ENCODE measurements around the gene EPYC.
A peak's percentile ranks its signal among the peaks of the same experiment; 100 is the strongest.

Gene EPYC, protein sequence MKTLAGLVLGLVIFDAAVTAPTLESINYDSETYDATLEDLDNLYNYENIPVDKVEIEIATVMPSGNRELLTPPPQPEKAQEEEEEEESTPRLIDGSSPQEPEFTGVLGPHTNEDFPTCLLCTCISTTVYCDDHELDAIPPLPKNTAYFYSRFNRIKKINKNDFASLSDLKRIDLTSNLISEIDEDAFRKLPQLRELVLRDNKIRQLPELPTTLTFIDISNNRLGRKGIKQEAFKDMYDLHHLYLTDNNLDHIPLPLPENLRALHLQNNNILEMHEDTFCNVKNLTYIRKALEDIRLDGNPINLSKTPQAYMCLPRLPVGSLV

DNA sequence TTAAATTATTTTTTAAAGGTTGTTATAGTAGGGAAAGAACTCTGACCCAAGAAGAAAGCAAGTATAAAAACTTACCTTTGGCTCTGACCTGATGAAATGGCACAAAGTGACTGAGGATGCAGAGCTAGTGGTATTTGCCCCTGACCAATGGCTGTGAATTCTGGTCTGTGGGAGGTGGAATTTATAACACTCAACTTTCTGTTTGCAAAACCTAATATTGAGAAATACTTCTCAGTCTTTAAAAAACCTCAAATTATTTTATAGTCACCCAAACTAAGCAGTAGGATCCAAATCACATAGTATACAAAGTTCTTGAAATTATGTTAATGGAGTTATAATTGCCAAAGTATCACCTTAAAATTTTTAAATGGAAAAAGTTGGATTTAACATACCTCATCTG, at the start of gene EPYC:
TSS of gene EPYC (minus strand) at position 101 of the 400 bp plus-strand sequence. CDS start 2,407 bp downstream, outside the sequence.
- no peak for DNase-seq (ENCODE audit: low read depth, low spot score)

DNA sequence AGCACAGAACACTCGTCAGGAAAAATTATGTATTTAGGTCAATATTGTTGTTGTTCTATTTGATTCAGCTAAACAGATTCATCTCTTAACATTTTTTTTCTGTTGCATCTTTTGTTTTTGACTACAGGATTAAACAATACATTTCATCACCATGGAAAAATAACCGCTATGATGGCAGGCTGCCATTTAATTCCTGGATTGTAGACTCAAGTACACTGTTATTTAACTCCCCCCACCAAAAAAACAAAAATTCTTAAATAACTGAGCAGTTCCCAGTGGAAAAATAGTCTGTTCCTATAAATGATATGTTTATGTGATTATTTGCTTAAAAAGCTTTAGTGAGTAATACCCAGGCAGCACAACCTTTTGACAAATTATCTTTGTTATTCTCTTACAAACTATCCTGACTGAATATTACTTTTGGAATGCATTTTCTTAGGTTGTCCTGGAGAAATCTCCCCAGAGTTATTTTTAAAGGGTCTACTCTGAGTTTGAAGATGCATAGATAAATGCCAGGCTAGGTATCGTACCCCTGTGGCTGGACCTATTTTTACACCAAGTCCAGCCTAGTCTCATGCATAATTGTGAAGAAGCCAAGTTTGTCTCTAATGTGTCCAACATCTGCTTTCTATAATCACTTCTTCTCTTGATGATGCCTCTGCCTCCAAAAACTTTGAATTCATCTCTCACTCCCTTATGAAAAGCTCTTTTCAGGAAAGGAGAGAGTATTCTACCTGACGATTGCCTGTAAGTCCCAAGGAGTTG, 49.4 kb upstream of the EPYC start:
- DNase-seq (ENCODE audit: low read depth, low spot score) = peak; percentile 89

DNA sequence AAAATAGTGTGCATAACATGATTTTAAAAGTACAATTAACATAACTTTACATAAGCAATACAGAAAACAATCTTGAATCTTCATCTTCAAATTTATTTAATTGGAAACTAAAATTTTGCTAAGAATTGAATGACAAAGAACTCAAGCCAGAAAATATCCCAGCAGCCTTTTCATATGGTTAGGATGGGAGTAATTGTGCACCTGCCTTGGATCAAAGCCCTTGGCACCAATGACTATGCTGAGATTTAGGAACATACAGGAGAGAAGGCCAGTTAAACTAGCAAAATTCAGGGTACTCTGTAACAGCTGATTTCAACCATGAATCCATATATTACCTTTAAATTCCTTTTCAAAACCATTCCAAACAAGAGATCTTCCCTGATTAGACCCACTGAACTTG, 47.3 kb upstream of the EPYC start:
- no peak for DNase-seq (ENCODE audit: low read depth, low spot score)

DNA sequence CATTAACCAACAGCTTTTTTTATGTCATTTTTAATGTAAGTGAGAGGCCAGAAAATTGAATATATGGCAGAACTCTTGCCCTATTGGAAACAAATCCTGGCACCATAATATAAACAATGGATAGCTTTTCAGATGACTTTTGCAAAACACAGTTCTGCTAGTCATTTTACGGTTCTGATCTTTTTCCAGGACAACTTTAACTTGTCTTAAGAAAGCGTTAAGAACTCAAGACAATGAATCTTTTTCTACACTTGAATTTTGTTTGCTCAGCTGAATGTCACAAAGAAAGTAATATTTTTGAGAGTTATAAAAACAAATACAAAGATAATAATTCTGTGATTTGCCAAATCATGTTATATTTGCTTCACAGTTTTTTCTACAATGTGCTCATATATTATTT, 39.8 kb upstream of the EPYC start:
- no peak for DNase-seq (ENCODE audit: low read depth, low spot score)

DNA sequence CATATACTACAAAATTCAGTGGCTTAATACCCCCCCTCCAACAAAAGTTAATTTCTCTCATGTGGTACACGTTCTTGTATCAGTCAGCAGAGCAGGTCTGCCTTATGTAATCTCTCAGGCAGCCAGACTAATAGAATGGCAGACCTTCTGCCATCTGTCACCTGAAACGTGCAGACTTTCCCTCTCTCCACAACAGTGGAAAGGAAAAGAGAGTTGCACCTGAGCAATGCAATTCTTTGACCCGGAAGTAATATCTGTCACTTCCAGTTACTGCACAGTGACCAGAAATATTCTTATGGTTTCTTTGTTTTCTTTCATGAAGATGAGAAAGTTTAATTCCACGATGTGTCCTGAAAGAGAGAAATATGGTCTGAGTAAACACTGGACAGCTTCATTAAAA, 38.6 kb upstream of the EPYC start:
- no peak for DNase-seq (ENCODE audit: low read depth, low spot score)

DNA sequence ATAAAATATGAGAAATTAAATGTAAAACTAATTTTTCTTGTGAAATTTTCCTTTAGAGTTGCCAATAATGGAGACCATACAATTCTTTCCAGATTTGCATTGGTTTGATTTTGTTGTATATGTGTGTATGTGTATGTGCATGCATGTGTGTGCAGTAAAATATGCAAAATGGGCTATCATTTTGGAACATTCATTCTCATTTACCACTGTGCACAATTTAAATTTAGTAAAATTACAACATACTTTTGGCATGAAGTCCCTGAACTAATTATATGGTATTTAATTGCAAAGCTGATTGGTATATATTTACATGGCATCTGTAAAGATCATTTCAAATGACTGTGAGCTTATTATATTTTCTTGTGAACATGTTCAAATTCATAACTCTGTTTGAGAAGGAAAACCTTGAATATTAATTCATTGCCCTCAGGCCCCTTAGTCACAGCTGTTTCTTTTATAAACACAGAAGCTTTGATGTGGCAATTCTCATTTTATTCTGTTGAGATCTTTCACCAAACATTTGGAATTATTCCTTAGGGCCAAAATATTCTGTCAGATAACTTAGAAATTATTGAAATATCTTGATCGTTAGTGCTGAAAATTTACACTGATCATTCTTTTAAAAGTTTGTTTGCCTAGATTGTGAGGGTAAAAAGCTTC, 35.5 kb upstream of the EPYC start:
- no peak for DNase-seq (ENCODE audit: low read depth, low spot score)

DNA sequence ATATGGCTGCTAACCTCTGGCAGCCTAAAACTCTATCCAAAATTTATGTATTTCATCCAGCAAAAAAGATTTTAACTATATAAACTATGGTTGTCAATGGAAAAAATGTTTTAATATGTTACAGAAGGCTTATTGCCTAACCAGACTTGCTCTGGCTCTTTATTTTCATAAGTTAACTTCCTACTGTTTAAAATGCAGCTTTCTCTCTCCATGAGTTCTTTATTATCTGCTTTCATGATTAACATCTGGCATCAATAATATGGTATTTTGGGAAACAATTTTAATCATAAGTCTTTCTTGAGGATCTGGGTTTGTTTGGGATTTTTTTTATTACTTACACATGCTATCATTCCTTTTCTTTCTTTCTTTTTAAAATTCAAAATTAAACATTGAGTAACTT, 32.5 kb upstream of the EPYC start:
- no peak for DNase-seq (ENCODE audit: low read depth, low spot score)

DNA sequence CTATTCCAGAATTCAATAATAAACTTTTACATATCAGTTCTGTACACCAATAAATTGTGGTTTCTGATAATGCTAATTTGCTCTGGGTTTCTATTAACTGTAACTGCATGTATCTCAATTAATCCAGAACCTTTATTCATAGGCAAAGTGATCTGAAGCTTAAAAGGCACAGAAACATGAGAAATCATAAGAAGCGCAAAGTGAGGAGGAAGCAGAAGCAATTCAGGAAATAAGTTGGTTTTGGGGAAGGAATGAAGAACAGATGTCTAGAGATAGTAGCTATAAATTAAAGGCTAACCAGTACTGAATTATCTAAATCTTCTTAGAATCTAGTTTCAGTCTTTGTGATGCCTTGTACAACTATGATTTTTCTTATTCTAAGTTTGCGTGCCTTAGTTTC, 28.5 kb upstream of the EPYC start:
- DNase-seq (ENCODE audit: low read depth, low spot score) = no peak

DNA sequence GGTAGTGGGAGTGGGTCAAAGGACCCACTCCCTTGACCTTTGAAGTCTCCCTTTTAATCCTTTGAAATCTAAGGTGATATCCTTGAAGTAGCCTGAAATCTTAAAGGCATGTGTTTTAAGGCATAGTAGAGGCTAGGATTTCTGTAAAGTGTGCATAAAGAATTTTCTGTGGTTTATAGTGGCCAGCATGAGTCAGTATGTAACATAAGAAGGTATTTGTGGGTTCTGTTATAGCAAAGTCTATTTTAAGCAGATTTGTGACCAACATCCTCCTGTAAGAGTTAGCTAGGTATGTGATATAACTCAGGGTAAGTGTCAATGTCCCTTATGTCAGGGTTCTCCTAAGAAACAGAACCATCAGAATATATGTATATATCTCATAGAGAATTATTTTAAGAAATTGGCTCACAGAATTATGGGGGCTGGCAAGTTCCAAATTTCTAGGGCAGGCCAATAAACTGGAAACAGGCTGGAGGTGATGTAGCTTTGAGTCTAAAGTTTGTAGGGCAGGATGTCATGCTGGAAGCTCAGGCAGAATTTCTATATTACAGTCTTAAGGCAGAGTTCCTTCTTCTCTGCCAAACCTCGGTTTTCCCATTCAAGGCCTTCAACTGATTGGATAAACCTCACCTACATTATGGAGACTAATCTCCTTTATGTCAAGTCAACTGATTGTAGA, 18.7 kb upstream of the EPYC start:
- DNase-seq (ENCODE audit: low read depth, low spot score) = peak; percentile 21

DNA sequence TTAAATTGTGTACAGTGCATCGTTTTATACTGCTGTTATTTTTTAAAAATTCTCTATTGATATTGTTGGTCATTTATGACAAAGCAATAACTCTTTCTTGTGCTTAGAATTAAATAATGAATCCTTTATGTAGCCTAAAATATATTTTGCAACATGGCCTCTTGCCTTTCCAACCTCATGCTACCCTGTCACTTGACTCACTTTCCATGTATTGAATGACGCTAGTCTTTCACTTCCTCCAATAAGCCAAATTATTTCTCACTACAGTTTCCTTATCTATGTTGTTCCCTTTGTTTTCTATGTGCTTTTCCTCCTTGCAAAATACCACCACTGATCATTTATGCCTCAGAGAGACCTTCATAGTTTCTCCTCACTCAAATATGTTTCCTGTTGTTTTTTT, 16.3 kb upstream of the EPYC start:
- no peak for DNase-seq (ENCODE audit: low read depth, low spot score)

DNA sequence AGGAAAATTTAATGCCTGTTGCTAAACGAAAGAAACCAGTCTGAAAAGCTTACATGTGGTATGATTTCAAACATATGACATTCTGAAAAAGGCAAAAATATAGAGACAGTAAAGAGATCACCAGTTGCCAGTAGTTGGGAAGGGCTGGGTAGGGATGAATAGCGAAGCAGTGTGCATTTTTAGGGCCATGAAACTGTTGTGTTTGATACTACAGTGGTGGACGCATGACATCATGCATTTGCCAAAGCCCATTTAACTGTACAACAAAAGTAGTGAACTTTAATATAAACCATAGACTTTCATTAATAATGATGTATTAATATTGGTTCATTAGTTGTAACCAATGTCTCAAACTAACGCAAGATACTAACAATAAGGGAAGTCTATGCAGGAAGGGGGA, 14.7 kb upstream of the EPYC start:
- no peak for DNase-seq (ENCODE audit: low read depth, low spot score)

DNA sequence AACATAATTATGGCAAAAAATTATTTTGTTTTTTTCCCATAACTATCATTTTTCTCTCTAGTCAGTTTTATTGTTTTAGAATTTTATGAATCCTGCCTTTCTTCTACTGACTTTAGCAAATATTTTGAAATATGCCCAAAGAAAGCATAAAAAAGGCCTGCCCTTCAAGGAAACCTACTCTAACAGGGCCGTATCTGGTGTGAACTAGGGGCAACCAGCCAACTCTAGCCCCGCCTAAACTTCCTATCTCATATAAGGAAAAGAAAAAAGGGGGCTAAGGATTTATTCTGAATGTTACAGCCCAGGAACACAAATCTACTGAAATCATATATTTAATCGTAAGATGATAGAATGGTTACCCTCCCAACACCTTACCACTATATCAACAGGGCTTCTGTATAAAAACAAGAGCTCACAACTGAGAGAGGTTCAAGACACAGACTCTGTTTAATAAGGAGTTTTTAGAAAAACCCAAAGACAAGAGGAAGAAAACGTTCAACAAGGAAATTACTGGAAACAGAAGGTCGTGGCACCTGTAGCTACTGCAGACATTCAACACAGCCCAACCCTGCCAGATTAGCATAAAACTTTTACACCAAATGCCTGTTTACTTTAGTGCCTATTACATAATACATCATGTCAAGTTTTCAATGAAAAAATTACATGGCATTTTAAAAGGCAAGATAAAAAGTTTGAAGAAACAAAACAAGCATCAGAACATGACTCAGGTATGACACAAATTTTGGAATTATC, 12.9 kb upstream of the EPYC start:
- no peak for DNase-seq (ENCODE audit: low read depth, low spot score)

DNA sequence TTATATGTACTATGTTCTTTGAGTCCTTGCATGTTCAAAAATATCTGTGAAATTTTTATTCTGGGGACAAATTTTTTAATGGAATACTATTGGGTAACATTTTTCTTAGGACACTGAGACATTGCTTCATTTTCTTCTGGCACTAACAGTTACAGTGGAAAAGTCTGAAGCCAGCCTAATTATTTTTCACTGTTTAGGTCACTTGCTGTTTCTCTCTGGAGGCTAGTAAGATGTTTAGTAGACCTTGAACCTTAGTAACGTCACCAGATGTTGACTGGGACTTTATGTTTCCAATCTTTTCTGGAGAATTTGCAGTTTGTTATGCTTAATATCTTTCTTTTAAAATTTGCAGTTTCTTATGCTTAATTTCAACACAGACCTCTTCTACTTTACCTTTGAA, 12.3 kb upstream of the EPYC start:
- DNase-seq (ENCODE audit: low read depth, low spot score) = no peak

DNA sequence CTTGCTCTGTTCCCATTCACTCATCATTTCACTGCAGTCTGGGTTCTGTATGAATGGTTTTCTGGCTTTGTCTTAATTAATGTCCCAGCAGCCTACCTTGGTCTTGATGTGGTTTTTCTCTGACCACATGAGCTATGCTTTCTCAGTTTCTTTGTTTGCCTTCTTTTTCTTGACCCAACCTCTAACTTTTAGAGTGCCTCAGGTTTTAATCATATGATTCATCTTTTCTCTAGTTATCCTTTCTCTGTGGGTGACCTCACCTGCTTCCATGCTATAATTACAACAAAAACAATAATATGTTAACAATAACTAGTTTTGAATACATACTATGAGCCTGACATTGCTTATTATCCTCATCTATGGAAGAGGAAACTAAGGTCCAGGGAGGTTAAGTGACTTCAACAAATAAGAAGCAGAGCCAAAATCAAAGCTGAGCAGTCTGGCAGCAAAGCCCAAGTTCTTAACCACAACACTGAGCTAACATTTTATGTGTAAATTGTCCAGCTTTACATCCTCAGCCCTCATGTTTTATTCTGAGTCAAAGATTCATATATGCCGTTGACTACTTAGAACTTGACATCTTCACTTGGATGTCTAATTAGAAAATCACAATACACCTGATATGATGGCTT, 4.7 kb upstream of the EPYC start:
- DNase-seq (ENCODE audit: low read depth, low spot score) = no peak

DNA sequence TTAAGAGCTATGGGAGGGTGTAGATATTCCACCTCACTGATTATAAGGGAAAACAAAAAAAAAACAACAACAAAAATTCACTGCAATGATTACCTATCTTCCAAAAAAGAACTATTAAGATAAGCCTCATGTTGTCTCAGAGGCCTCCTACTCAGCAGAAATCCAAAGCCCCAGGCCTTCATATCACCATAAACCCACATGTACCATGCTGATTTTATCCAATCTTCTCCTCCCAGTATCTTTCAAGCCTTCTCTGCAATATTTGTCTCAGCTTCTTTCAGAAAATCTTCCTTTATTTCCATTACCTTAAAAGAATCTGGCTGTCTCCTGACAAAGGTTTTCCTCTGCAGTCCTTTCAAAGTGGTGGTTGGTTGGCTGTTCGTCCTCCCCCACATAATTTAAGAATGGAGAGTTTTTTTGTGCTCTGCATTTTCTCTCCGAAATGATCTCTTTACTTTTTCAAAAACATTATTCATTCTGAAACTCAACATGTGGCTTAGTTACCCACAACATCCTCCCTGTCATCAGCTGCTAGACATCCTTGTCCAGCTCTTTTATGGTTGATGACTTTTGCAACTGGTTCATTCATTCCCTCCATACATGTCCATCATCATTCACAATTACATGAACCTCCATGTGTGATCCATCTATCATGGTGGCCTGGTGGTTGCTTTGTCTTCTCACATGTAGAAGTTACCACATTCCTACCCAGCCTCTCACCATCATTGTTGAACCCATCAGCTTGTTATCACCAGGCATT, 2.9 kb upstream of the EPYC start:
- no peak for DNase-seq (ENCODE audit: low read depth, low spot score)

DNA sequence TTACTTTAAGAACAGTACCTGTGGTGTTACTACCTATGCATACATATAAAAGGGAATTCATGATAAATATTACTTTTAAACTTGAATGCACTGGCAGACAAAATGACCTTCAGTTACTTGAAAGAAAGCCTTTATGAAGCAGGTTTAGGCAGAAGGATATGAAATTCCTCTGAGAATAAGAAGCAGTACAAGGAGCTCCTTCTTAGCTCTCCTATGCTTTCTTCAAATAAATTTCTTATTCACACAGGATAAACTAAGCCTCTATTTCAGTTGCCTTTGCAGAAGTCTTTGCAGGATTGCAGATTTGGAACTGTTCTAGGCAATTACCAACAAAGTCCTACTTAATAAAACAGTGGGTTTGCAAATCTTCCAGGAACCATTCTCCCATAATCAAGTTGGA, 1.0 kb downstream of the EPYC start:
- DNase-seq (ENCODE audit: low read depth, low spot score) = no peak

DNA sequence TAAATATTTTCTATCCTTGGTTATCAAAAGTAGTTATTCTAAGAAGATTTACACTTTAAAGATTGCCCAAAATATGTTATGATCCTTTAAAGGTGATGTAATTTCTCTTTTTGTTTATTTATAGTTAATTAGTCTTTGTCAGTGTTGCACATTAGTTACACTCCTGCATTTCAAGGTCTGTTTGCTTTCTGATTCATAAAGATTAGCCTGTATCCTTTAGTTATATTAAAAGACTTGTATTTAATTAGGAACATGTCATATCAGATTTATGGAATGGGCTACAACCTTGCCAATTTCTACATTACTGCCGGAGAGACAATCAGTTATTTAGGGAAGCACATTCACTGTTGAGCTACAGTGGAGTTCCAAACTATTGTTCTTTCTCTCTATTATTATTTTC, 3.5 kb downstream of the EPYC start:
- DNase-seq (ENCODE audit: low read depth, low spot score) = no peak

DNA sequence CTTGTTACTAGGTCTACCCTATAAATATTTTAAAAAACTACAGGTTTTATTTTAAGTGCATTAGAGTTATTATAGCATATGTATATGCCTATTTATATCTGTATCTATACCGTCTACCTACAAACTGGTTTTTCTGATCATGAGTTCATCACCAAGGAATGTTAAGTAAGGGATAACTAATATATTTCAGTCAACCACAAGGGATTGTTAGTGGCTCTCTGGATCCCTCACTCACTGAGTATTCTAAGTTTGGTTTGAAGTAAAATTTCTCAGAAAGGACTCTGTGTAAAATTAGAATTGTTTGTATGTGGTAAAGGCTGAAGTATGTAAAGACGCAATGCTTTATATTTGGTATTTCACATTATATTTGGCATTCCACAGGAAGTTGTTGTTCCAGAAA, 4.8 kb downstream of the EPYC start:
- no peak for DNase-seq (ENCODE audit: low read depth, low spot score)

DNA sequence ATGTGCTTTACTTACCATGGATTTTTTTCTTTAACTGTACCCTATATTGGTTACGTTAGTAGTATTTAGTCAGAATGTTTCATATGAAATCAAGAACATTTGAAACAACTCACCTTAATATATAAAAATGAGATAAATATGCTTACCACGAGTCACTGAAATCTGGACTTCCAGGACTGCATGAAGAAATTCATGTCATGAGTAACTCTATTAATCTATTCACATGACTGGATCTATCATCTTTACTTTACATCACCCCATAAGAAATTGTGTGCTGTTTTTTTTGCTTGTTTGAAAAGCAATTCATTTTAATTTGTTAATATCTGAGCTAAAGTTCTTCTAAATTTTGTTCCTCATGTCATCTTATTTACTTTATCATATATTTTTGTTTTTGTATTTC, 5.2 kb downstream of the EPYC start:
- no peak for DNase-seq (ENCODE audit: low read depth, low spot score)

DNA sequence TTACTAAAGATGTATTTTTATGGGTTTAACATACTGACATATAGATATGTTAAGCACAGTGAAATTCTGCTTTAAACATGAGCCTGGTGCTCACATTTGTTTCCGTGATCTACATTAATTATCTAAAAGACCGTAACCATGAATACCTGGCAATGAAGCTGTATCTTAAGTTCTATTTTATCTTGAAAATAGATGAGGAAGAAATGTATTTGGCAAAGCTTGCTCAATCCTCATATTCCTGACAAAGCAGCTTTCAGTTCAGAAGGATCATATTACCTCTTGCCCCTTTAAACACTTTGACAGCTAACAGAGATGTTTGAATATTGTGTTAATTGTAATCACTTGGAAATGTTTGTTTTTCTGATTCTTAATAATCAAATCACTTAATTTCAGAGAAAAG, 9.8 kb downstream of the EPYC start:
- no peak for DNase-seq (ENCODE audit: low read depth, low spot score)
